Mucosa of rectum (tissue), 2 donors: ENCODE data around the gene TMEM45A.

Source experiments
- H3K27ac ChIP-seq, 2 donors: one replicate each; pipeline ENCODE4 v1.7.0; 2013; ENCODE audit warnings: inconsistent platforms in 2 of 2, low read depth in 2 of 2, low read length in 2 of 2
- H3K27me3 ChIP-seq, 2 donors: one replicate each; pipeline ENCODE4 v1.7.0; 2013; ENCODE audit warnings: low read length in 2 of 2; ENCODE audit not compliant: control insufficient read depth in 2 of 2, insufficient read depth in 2 of 2
- H3K36me3 ChIP-seq, 2 donors: one replicate each; pipeline ENCODE4 v1.7.0; 2013; ENCODE audit warnings: low read length in 2 of 2; ENCODE audit not compliant: control insufficient read depth in 2 of 2, insufficient read depth in 2 of 2
- H3K4me1 ChIP-seq, 2 donors: one replicate each; pipeline ENCODE4 v1.7.0; 2013; ENCODE audit warnings: low read length in 2 of 2, mild to moderate bottlenecking in 1 of 2; ENCODE audit not compliant: control insufficient read depth in 2 of 2, insufficient read depth in 2 of 2
- H3K4me3 ChIP-seq, 2 donors: one replicate each; pipeline ENCODE4 v1.7.0; 2013; ENCODE audit warnings: low read length in 2 of 2
- H3K9ac ChIP-seq, 2 donors: one replicate each; pipeline ENCODE4 v1.7.0; 2013; ENCODE audit warnings: low read length in 2 of 2, low read depth in 1 of 2, mild to moderate bottlenecking in 1 of 2
- H3K9me3 ChIP-seq, 2 donors: one replicate each; pipeline ENCODE4 v1.7.0; 2013; ENCODE audit warnings: low read length in 2 of 2; ENCODE audit not compliant: control insufficient read depth in 2 of 2
- donor health status: healthy.
- donor health status: Normal muscosa, but diverticular disease.

The TMEM45A gene

GRCh38 chr3:100516838-100517237 is 24.4 kb downstream of the TMEM45A start:
- H3K9me3 ChIP-seq = no peaks in the 10 kb centered on the region

GRCh38 chr3:100517276-100517675 is 24.9 kb downstream of the TMEM45A start:
- Histone ChIP-seq H3K9me3 (no peaks in the 10 kb centered on the region), H3K9ac (no peak overlapping the region), H3K27me3 (no peaks in the 10 kb centered on the region), H3K4me3 (no peak overlapping the region), H3K4me1 (no peaks in the 10 kb centered on the region), H3K27ac (no peak overlapping the region), H3K36me3 (no peaks in the 10 kb centered on the region)

More at GRCh38 chr3:100516838-100517237, 24.4 kb downstream of the TMEM45A start:
- no peak overlapping the region for H3K4me3 ChIP-seq
- H3K4me1 ChIP-seq = no peaks in the 10 kb centered on the region
- H3K27ac ChIP-seq = no peak overlapping the region
- H3K36me3 ChIP-seq = no peaks in the 10 kb centered on the region
- no peaks in the 10 kb centered on the region for H3K27me3 ChIP-seq
- H3K9ac ChIP-seq = no peak overlapping the region

- Histone ChIP-seq H3K9ac (no peak overlapping the region), H3K4me1 (no peaks in the 10 kb centered on the region), H3K27ac (no peak overlapping the region), H3K9me3 (no peaks in the 10 kb centered on the region), H3K4me3 (no peak overlapping the region), H3K36me3 (no peaks in the 10 kb centered on the region), H3K27me3 (no peaks in the 10 kb centered on the region)
These were observed 25.8 kb downstream of the TMEM45A start for GRCh38 chr3:100518244-100518643.

- Histone ChIP-seq H3K9me3 (no peaks in the 10 kb centered on the region), H3K4me3 (no peak overlapping the region), H3K9ac (no peak overlapping the region), H3K36me3 (no peaks in the 10 kb centered on the region), H3K4me1 (no peaks in the 10 kb centered on the region), H3K27ac (no peak overlapping the region), H3K27me3 (no peaks in the 10 kb centered on the region)
These were observed 26.6 kb downstream of the TMEM45A start for GRCh38 chr3:100518983-100519382.

GRCh38 chr3:100521439-100521845 is 29.0 kb downstream of the TMEM45A start:
- no peaks in the 10 kb centered on the region for H3K36me3 ChIP-seq
- no peak overlapping the region for H3K27ac ChIP-seq
- no peaks in the 10 kb centered on the region for H3K9me3 ChIP-seq
- no peaks in the 10 kb centered on the region for H3K27me3 ChIP-seq
- no peaks in the 10 kb centered on the region for H3K4me1 ChIP-seq
- H3K9ac ChIP-seq = no peak overlapping the region
- H3K4me3 ChIP-seq = no peak overlapping the region

- Histone ChIP-seq H3K4me3 (no peak overlapping the region), H3K27ac (no peak overlapping the region), H3K9ac (no peak overlapping the region), H3K36me3 (no peaks in the 10 kb centered on the region), H3K27me3 (no peaks in the 10 kb centered on the region), H3K4me1 (no peaks in the 10 kb centered on the region), H3K9me3 (no peaks in the 10 kb centered on the region)
These were observed 29.7 kb downstream of the TMEM45A start for GRCh38 chr3:100522125-100522524.

GRCh38 chr3:100523050-100523760 is 30.8 kb downstream of the TMEM45A start:
- no peak overlapping the region for H3K4me3 ChIP-seq
- no peaks in the 10 kb centered on the region for H3K9me3 ChIP-seq

GRCh38 chr3:100525753-100526612 is 33.6 kb downstream of the TMEM45A start:
- Histone ChIP-seq H3K9me3 (no peaks in the 10 kb centered on the region), H3K27ac (no peak overlapping the region), H3K36me3 (no peaks in the 10 kb centered on the region), H3K4me1 (no peaks in the 10 kb centered on the region), H3K4me3 (no peak overlapping the region), H3K9ac (no peak overlapping the region), H3K27me3 (no peaks in the 10 kb centered on the region)

More at GRCh38 chr3:100523050-100523760, 30.8 kb downstream of the TMEM45A start:
- Histone ChIP-seq H3K27ac (no peak overlapping the region), H3K36me3 (no peaks in the 10 kb centered on the region), H3K4me1 (no peaks in the 10 kb centered on the region), H3K9ac (no peak overlapping the region), H3K27me3 (no peaks in the 10 kb centered on the region)

- Histone ChIP-seq H3K9ac (no peak overlapping the region), H3K4me1 (no peaks in the 10 kb centered on the region), H3K9me3 (no peaks in the 10 kb centered on the region), H3K36me3 (no peaks in the 10 kb centered on the region), H3K27me3 (no peaks in the 10 kb centered on the region), H3K27ac (no peak overlapping the region), H3K4me3 (no peak overlapping the region)
These were observed 34.4 kb downstream of the TMEM45A start for GRCh38 chr3:100526613-100527346.

- Histone ChIP-seq H3K36me3 (no peaks in the 10 kb centered on the region), H3K4me1 (no peaks in the 10 kb centered on the region), H3K9me3 (no peaks in the 10 kb centered on the region), H3K27me3 (no peaks in the 10 kb centered on the region), H3K27ac (no peak overlapping the region), H3K4me3 (no peak overlapping the region), H3K9ac (no peak overlapping the region)
These were observed 34.9 kb downstream of the TMEM45A start for GRCh38 chr3:100527347-100527735.
